Measurements from ENCODE around the gene CCZ1. TPM values are rescaled to one million over a fixed set of nuclear protein-coding genes. Genes with fewer than 3 reads are reported as not detected.
"Not testable (repeated sequence)": the region's sequence is repeated elsewhere in the genome, so short reads cannot be mapped to it uniquely, and the experiment has no call there.

CCZ1 gene
- 10 to 100 TPM; 76.2 to 80.4 TPM for total RNA-seq
- polyA plus RNA-seq (2013, experiment 1 of 2), result 52.1 TPM
- 62.0 TPM for polyA plus RNA-seq (2013, experiment 2 of 2)
- 9.6 to 34.6 (median 22.6) reads per million in 172 experiments for total RNA-seq

GRCh38 chr7:5898480-5899224 lies at the start of gene CCZ1:
Gene CCZ1 (plus strand): TSS chr7:5898733. CDS start chr7:5898800, 67 bp downstream.
- H3K4me1 Mint-ChIP-seq (ENCODE audit: low read depth); intact Hi-C loops (cut with DNase I, micrococcal nuclease); CTCF ChIA-PET; H3K36me3 ChIP-seq (ENCODE audit: insufficient read depth, low read length); H3K9me3 Mint-ChIP-seq; H3K27me3 Mint-ChIP-seq; POLR2A ChIA-PET; H3K27me3 ChIP-seq (ENCODE audit: control insufficient read depth in 1 of 2, insufficient read depth in 2 of 2, low read length in 2 of 2); H3K4me1 ChIP-seq (ENCODE audit: insufficient read depth, low read length); H3K9me3 ChIP-seq (ENCODE audit: control insufficient read depth in 1 of 2, insufficient read depth in 1 of 2, low read length in 2 of 2); H3K27ac ChIP-seq (ENCODE audit: low read depth in 1 of 2, low read length in 2 of 2): not testable (repeated sequence)
- peak within 1 kb of the TSS; percentile 40 for H3K4me3 ChIP-seq (ENCODE audit: low read length)
- peak; percentile 86 for ATAC-seq (ENCODE audit: poor library complexity)
- peaks cover 14% of the 10 kb centered on the region for H3K36me3 Mint-ChIP-seq (ENCODE audit: low read depth)
- H3K4me3 Mint-ChIP-seq, result peak within 1 kb of the TSS; percentile 83
- peak; percentile 17 to 85 (median 62) for DNase-seq
- peak within 1 kb of the TSS; percentile 53 for H3K27ac Mint-ChIP-seq

- no peaks in the 10 kb centered on the region for H3K9me3 Mint-ChIP-seq
- no peak for TF ChIP-seq CTCF (IDR thresholded peaks at IDR 0.05)
- H3K27ac Mint-ChIP-seq, result peak overlapping the region; percentile 54
- Histone ChIP-seq H3K4me1 (ENCODE audit: insufficient read depth, low read length) (no peaks in the 10 kb centered on the region), H3K4me3 (ENCODE audit: low read length) (no peak overlapping the region), H3K27me3 (ENCODE audit: control insufficient read depth in 1 of 2, insufficient read depth in 2 of 2, low read length in 2 of 2) (no peaks in the 10 kb centered on the region), H3K9me3 (ENCODE audit: control insufficient read depth in 1 of 2, insufficient read depth in 1 of 2, low read length in 2 of 2) (no peaks in the 10 kb centered on the region), H3K27ac (ENCODE audit: low read depth in 1 of 2, low read length in 2 of 2) (no peak overlapping the region), H3K36me3 (ENCODE audit: insufficient read depth, low read length) (peaks cover 18% of the 10 kb centered on the region)
- ChIA-PET CTCF (no interaction called here), POLR2A (interaction anchor here (1.5 kb wide), 1 partner anchor 28 kb away, joined by 7 read pairs; no protein-coding TSS in a partner anchor)
- ATAC-seq (ENCODE audit: poor library complexity), result no peak
- peaks cover 6% of the 10 kb centered on the region for H3K4me1 Mint-ChIP-seq (ENCODE audit: low read depth)
- H3K36me3 Mint-ChIP-seq (ENCODE audit: low read depth), result peaks cover 65% of the 10 kb centered on the region
- no peaks in the 10 kb centered on the region for H3K27me3 Mint-ChIP-seq
- H3K4me3 Mint-ChIP-seq, result no peak overlapping the region
- intact Hi-C loops (cut with DNase I, micrococcal nuclease), result loop anchor here (10.0 kb wide), 2 partner anchors 144 to 474 kb away; no protein-coding TSS in a partner anchor
- DNase-seq, result no peak
Observed at GRCh38 chr7:5850944-5851343, 47.6 kb upstream of the CCZ1 start.

- Mint-ChIP-seq H3K9me3 (no peaks in the 10 kb centered on the region), H3K27me3 (no peaks in the 10 kb centered on the region), H3K4me1 (ENCODE audit: low read depth) (peaks cover 25% of the 10 kb centered on the region), H3K4me3 (no peak overlapping the region), H3K36me3 (ENCODE audit: low read depth) (peaks cover 54% of the 10 kb centered on the region), H3K27ac (no peak overlapping the region)
- Histone ChIP-seq H3K9me3 (ENCODE audit: control insufficient read depth in 1 of 2, insufficient read depth in 1 of 2, low read length in 2 of 2) (no peaks in the 10 kb centered on the region), H3K4me1 (ENCODE audit: insufficient read depth, low read length) (peaks cover 28% of the 10 kb centered on the region), H3K4me3 (ENCODE audit: low read length) (no peak overlapping the region), H3K27ac (ENCODE audit: low read depth in 1 of 2, low read length in 2 of 2) (no peak overlapping the region), H3K36me3 (ENCODE audit: insufficient read depth, low read length) (peaks cover 10% of the 10 kb centered on the region), H3K27me3 (ENCODE audit: control insufficient read depth in 1 of 2, insufficient read depth in 2 of 2, low read length in 2 of 2) (no peaks in the 10 kb centered on the region)
- ATAC-seq (ENCODE audit: poor library complexity), result no peak
- DNase-seq, result no peak
- intact Hi-C loops (cut with DNase I, micrococcal nuclease), result loop anchor here (5.0 to 10.0 kb wide), 4 partner anchors 32 to 470 kb away; no protein-coding TSS in a partner anchor
- ChIA-PET POLR2A (interaction anchor here (2.1 kb wide), 1 partner anchor 16 kb away, joined by 8 read pairs; no protein-coding TSS in a partner anchor), CTCF (no interaction called here)
- TF ChIP-seq CTCF (IDR thresholded peaks at IDR 0.05), result no peak
Observed at GRCh38 chr7:5854738-5855137, 43.8 kb upstream of the CCZ1 start.

- H3K36me3 ChIP-seq (ENCODE audit: insufficient read depth, low read length); H3K9me3 Mint-ChIP-seq; H3K27ac ChIP-seq (ENCODE audit: low read depth in 1 of 2, low read length in 2 of 2); H3K27me3 ChIP-seq (ENCODE audit: control insufficient read depth in 1 of 2, insufficient read depth in 2 of 2, low read length in 2 of 2); H3K9me3 ChIP-seq (ENCODE audit: control insufficient read depth in 1 of 2, insufficient read depth in 1 of 2, low read length in 2 of 2); DNase-seq; H3K4me3 ChIP-seq (ENCODE audit: low read length); H3K27me3 Mint-ChIP-seq; H3K4me3 Mint-ChIP-seq; ATAC-seq (ENCODE audit: poor library complexity): not testable (repeated sequence)
- peaks cover 37% of the 10 kb centered on the region for H3K36me3 Mint-ChIP-seq (ENCODE audit: low read depth)
- H3K4me1 ChIP-seq (ENCODE audit: insufficient read depth, low read length), result peaks cover 28% of the 10 kb centered on the region
- H3K4me1 Mint-ChIP-seq (ENCODE audit: low read depth), result peaks cover 24% of the 10 kb centered on the region
- peak overlapping the region; percentile 74 for H3K27ac Mint-ChIP-seq
- CTCF ChIA-PET, result interaction anchor here (0.8 to 1.6 kb wide), 7 partner anchors 14 to 249 kb away, joined by 4 to 6 read pairs (median 4); partner anchors contain the start of genes AIMP2 and PMS2
- POLR2A ChIA-PET, result interaction anchor here (1.3 to 2.1 kb wide), 3 partner anchors 18 to 34 kb away, joined by 4 to 8 read pairs (median 5); no protein-coding TSS in a partner anchor
- intact Hi-C loops (cut with DNase I, micrococcal nuclease), result loop anchor here (2.0 to 10.0 kb wide), 5 partner anchors 35 to 468 kb away; no protein-coding TSS in a partner anchor
Observed at GRCh38 chr7:5857041-5857575, 41.4 kb upstream of the CCZ1 start.

GRCh38 chr7:5858494-5858893 lies 40.0 kb upstream of the CCZ1 start:
- ATAC-seq (ENCODE audit: poor library complexity), result peak; percentile 94
- H3K4me3 Mint-ChIP-seq, result peak overlapping the region; percentile 16
- POLR2A ChIA-PET, result not testable (repeated sequence)

More at GRCh38 chr7:5858494-5858893, 40.0 kb upstream of the CCZ1 start:
- not testable (repeated sequence) for H3K9me3 Mint-ChIP-seq; H3K27me3 Mint-ChIP-seq; H3K4me3 ChIP-seq (ENCODE audit: low read length); H3K9me3 ChIP-seq (ENCODE audit: control insufficient read depth in 1 of 2, insufficient read depth in 1 of 2, low read length in 2 of 2); H3K36me3 ChIP-seq (ENCODE audit: insufficient read depth, low read length); H3K27me3 ChIP-seq (ENCODE audit: control insufficient read depth in 1 of 2, insufficient read depth in 2 of 2, low read length in 2 of 2)
- H3K27ac Mint-ChIP-seq, result peak overlapping the region; percentile 89
- peaks cover 28% of the 10 kb centered on the region for H3K4me1 ChIP-seq (ENCODE audit: insufficient read depth, low read length)
- CTCF ChIA-PET, result interaction anchor here (0.6 kb wide), 2 partner anchors 207 to 475 kb away, joined by 3 read pairs; no protein-coding TSS in a partner anchor
- DNase-seq, result peak; percentile 35 to 90 (median 55)
- peaks cover 24% of the 10 kb centered on the region for H3K4me1 Mint-ChIP-seq (ENCODE audit: low read depth)
- intact Hi-C loops (cut with DNase I, micrococcal nuclease), result loop anchor here (5.0 to 10.0 kb wide), 4 partner anchors 36 to 466 kb away; no protein-coding TSS in a partner anchor
- H3K36me3 Mint-ChIP-seq (ENCODE audit: low read depth), result peaks cover 38% of the 10 kb centered on the region
- peak overlapping the region; percentile 58 to 61 for H3K27ac ChIP-seq (ENCODE audit: low read depth in 1 of 2, low read length in 2 of 2)
